Loucy (cell line): Measurements from ENCODE around the gene IL5RA.

Source experiments
- H2AFZ ChIP-seq: fragments of 200-600 bp; sonication (generic); 2 replicates; pipeline ENCODE4 v1.6.0; 2016; ENCODE audit warnings: antibody characterized with exemption, mild to moderate bottlenecking, low read length, moderate library complexity
- H3F3A ChIP-seq: fragments of 200-600 bp; 2 replicates; pipeline ENCODE4 v1.6.0; 2016; ENCODE audit warnings: antibody characterized with exemption, low read depth, mild to moderate bottlenecking
- H3K27me3 ChIP-seq: fragments of 200-600 bp; sonication (generic); 2 replicates; pipeline ENCODE4 v1.6.1; 2014; ENCODE audit warnings: low read length, mild to moderate bottlenecking; ENCODE audit not compliant: insufficient read depth, poor library complexity, severe bottlenecking
- H3K36me3 ChIP-seq: fragments of 200-600 bp; sonication (generic); 2 replicates; pipeline ENCODE4 v1.6.1; 2016; ENCODE audit warnings: low read length; ENCODE audit not compliant: insufficient read depth
- H3K4me1 ChIP-seq: fragments of 200-600 bp; sonication (generic); 2 replicates; pipeline ENCODE4 v1.5.1; 2014; ENCODE audit warnings: low read length, mild to moderate bottlenecking; ENCODE audit not compliant: insufficient read depth, poor library complexity, severe bottlenecking
- H3K4me2 ChIP-seq: fragments of 200-600 bp; sonication (generic); 2 replicates; pipeline ENCODE4 v1.6.0; 2014; ENCODE audit warnings: antibody characterized with exemption, low read length, low read depth, mild to moderate bottlenecking; ENCODE audit not compliant: poor library complexity, severe bottlenecking
- H3K4me3 ChIP-seq: fragments of 200-600 bp; sonication (generic); 2 replicates; pipeline ENCODE4 v1.5.1; 2014; ENCODE audit warnings: low read length, mild to moderate bottlenecking, mixed read lengths; ENCODE audit not compliant: poor library complexity, severe bottlenecking
- H3K79me2 ChIP-seq: fragments of 200-600 bp; sonication (generic); 2 replicates; pipeline ENCODE4 v1.6.1; 2014; ENCODE audit warnings: low read length; ENCODE audit not compliant: insufficient read depth
- H3K9ac ChIP-seq: fragments of 200-600 bp; sonication (generic); 2 replicates; pipeline ENCODE4 v1.6.0; 2014; ENCODE audit warnings: mild to moderate bottlenecking, low read depth, low read length, moderate library complexity; ENCODE audit not compliant: poor library complexity, severe bottlenecking
- H3K9me2 ChIP-seq: fragments of 200-600 bp; sonication (generic); replicated peaks from 2 replicates; pipeline ENCODE4 v1.6.1; 2016; ENCODE audit warnings: low read depth, low read length, mixed read lengths
- H3K9me3 ChIP-seq: fragments of 200-600 bp; sonication (generic); 2 replicates; pipeline ENCODE4 v1.6.1; 2014; ENCODE audit warnings: mild to moderate bottlenecking, antibody characterized with exemption, low read length, low read depth; ENCODE audit not compliant: insufficient read depth
- H4K20me1 ChIP-seq: fragments of 200-600 bp; sonication (generic); 2 replicates; pipeline ENCODE4 v1.6.0; 2014; ENCODE audit warnings: antibody characterized with exemption, low read length, mild to moderate bottlenecking; ENCODE audit not compliant: insufficient read depth, poor library complexity, severe bottlenecking
- EZH2phosphoT487 ChIP-seq: fragments of 200-600 bp; IDR thresholded peaks from 2 replicates; pipeline ENCODE4 v1.6.1; 2018; ENCODE audit warnings: antibody characterized with exemption, mild to moderate bottlenecking, moderate library complexity, borderline replicate concordance
- TF ChIP-seq, protein P1 (sequence below): fragments of 200-600 bp; sonication (generic); conservative IDR thresholded peaks from 2 replicates; pipeline ENCODE4 v1.5.1; 2014; ENCODE audit warnings: mild to moderate bottlenecking, antibody characterized with exemption, low read length

Gene IL5RA

DNA sequence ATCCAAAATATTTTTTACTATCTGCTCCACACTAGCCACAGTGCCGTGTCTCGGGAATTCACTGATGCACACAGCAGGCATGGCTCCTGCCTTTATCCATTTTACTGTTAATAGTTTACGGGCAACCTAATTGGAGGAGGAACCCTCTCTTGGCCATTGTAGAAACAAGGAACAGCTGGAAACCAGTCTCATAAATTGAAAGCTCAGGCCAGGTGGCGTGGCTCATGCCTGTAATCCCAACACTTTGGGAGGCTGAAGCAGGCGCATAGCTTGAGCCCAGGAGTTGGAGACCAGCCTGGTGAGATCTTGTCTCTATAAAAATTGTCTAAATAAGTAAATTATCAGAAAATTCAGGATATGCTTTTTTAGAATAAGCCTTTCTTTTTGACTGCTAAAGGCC is 39.0 kb downstream of the IL5RA start:
- Histone ChIP-seq H3K36me3 (no peaks in the 10 kb centered on the region), H3K4me1 (no peaks in the 10 kb centered on the region), H3F3A (no peaks in the 10 kb centered on the region), H3K79me2 (no peaks in the 10 kb centered on the region), H3K9me3 (no peaks in the 10 kb centered on the region), H3K4me3 (no peak overlapping the region), H3K9ac (no peak overlapping the region), H3K4me2 (no peak overlapping the region), H4K20me1 (no peaks in the 10 kb centered on the region), H3K9me2 (no peaks in the 10 kb centered on the region), H2AFZ (no peak overlapping the region), H3K27me3 (no peaks in the 10 kb centered on the region)
- TF ChIP-seq, protein P1, sequence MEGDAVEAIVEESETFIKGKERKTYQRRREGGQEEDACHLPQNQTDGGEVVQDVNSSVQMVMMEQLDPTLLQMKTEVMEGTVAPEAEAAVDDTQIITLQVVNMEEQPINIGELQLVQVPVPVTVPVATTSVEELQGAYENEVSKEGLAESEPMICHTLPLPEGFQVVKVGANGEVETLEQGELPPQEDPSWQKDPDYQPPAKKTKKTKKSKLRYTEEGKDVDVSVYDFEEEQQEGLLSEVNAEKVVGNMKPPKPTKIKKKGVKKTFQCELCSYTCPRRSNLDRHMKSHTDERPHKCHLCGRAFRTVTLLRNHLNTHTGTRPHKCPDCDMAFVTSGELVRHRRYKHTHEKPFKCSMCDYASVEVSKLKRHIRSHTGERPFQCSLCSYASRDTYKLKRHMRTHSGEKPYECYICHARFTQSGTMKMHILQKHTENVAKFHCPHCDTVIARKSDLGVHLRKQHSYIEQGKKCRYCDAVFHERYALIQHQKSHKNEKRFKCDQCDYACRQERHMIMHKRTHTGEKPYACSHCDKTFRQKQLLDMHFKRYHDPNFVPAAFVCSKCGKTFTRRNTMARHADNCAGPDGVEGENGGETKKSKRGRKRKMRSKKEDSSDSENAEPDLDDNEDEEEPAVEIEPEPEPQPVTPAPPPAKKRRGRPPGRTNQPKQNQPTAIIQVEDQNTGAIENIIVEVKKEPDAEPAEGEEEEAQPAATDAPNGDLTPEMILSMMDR, result no peak
- no peak for TF ChIP-seq EZH2phosphoT487

DNA sequence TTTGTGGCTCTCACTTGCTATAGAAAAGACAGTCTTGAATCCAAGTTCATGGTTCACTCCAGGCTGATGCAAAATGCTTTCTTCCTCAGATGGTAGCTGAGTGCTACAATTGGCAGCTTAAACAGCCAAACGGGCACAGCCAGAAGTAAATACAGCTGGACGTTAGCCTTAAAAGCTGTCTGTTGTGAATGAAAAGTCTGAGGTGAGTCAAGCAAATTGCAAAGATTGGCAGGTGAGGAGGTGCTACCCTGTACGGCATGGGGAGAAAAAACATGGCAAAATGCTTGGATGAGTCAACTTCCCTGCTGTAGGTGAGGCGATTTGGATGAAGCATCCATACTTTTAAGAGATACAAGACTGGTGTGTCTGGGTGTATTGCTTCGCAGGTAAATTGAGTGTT is 40.5 kb downstream of the IL5RA start:
- Histone ChIP-seq H3K4me3 (no peak overlapping the region), H3K79me2 (no peaks in the 10 kb centered on the region), H3K4me2 (no peak overlapping the region), H3K27me3 (no peaks in the 10 kb centered on the region), H3K4me1 (no peaks in the 10 kb centered on the region), H2AFZ (no peak overlapping the region), H3K9ac (no peak overlapping the region), H3K9me3 (no peaks in the 10 kb centered on the region), H3F3A (no peaks in the 10 kb centered on the region), H3K9me2 (no peaks in the 10 kb centered on the region), H4K20me1 (no peaks in the 10 kb centered on the region), H3K36me3 (no peaks in the 10 kb centered on the region)
- TF ChIP-seq, protein P1, result no peak
- no peak for TF ChIP-seq EZH2phosphoT487

DNA sequence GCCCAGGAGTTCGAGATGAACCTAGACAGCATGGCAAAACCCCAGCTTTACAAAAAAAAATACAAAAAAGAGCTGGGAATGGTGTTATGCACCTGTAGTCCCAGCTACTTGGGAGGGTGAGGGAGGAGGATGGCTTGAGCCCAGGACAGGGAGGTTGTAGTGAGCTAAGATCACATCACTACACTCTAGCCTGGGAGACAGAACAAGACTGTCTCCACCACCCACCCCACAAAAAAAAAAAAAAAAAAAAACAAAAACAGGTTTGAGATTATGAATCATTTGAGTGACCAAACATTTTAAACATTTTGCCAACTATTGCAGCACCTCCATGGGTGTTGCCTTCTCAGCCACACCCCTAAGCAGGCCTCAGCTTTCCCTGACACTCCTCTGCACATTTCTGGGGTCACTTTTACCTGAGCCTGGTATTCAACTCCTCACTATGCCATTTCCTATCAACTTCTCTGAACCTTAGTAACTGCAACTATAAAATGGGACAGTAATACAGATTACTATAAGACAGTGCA is 41.8 kb downstream of the IL5RA start:
- Histone ChIP-seq H3K27me3 (no peaks in the 10 kb centered on the region), H4K20me1 (no peaks in the 10 kb centered on the region), H3K9me3 (no peaks in the 10 kb centered on the region), H3K9me2 (no peaks in the 10 kb centered on the region), H3K4me3 (no peak overlapping the region), H2AFZ (no peak overlapping the region), H3K9ac (no peak overlapping the region), H3K4me2 (no peak overlapping the region), H3F3A (no peaks in the 10 kb centered on the region), H3K4me1 (no peaks in the 10 kb centered on the region), H3K79me2 (no peaks in the 10 kb centered on the region), H3K36me3 (no peaks in the 10 kb centered on the region)
- TF ChIP-seq, protein P1, result no peak
- no peak for TF ChIP-seq EZH2phosphoT487
